Astrocyte (in vitro differentiated cells and primary cell): ENCODE data around the gene GKN2. TPM values are rescaled to one million over a fixed set of nuclear protein-coding genes. Genes with fewer than 3 reads are reported as not detected.

Experiments
- DNase-seq: peaks from one replicate; pipeline ENCODE4 v3.0.0-alpha.2; 2010; ENCODE audit warnings: low read depth
- FAIRE-seq: peaks from 2 replicates; lab custom pipeline; 2011; peaks lifted over from hg19 to GRCh38; lab: Jason Lieb, UNC
- H2AFZ ChIP-seq: 2 replicates; pipeline ENCODE4 v1.6.0; 2012; ENCODE audit warnings: low read depth, low read length, inconsistent platforms
- H3K27ac ChIP-seq: 2 replicates; pipeline ENCODE4 v1.5.1; 2011; ENCODE audit warnings: low read depth, low read length, inconsistent platforms
- H3K27me3 ChIP-seq: 2 replicates; pipeline ENCODE4 v1.6.0; 2011; ENCODE audit warnings: low read length, inconsistent platforms; ENCODE audit not compliant: insufficient read depth
- H3K36me3 ChIP-seq: 2 replicates; pipeline ENCODE4 v1.5.1; 2011; ENCODE audit warnings: low read length, inconsistent platforms; ENCODE audit not compliant: insufficient read depth
- H3K4me1 ChIP-seq: 2 replicates; pipeline ENCODE4 v1.5.1; 2011; ENCODE audit warnings: low read length, inconsistent platforms; ENCODE audit not compliant: insufficient read depth
- H3K4me2 ChIP-seq: 2 replicates; pipeline ENCODE4 v1.6.0; 2012; ENCODE audit warnings: low read length, inconsistent platforms
- H3K4me3 ChIP-seq: 2 replicates; pipeline ENCODE4 v1.5.1; 2011; ENCODE audit warnings: low read depth, mild to moderate bottlenecking, low read length, inconsistent platforms; ENCODE audit not compliant: insufficient read depth
- H3K79me2 ChIP-seq: 2 replicates; pipeline ENCODE4 v1.6.0; 2012; ENCODE audit warnings: mild to moderate bottlenecking, low read length, inconsistent platforms; ENCODE audit not compliant: insufficient read depth
- H3K9ac ChIP-seq: 2 replicates; pipeline ENCODE4 v1.6.0; 2012; ENCODE audit warnings: mild to moderate bottlenecking, low read length, inconsistent platforms
- H3K9me3 ChIP-seq: 2 replicates; pipeline ENCODE4 v1.5.1; 2012; ENCODE audit warnings: low read depth, mild to moderate bottlenecking, low read length, inconsistent platforms; ENCODE audit not compliant: insufficient read depth
- H4K20me1 ChIP-seq: 2 replicates; pipeline ENCODE4 v1.6.0; 2012; ENCODE audit warnings: low read length, inconsistent platforms; ENCODE audit not compliant: insufficient read depth
- H3K27ac Mint-ChIP-seq: one replicate; pipeline ENCODE4 v1.8.0; 2021; ENCODE audit warnings: mild to moderate bottlenecking, mixed read lengths; ENCODE audit not compliant: unreplicated experiment
- H3K27me3 Mint-ChIP-seq: one replicate; pipeline ENCODE4 v1.8.0; 2021; ENCODE audit warnings: low read depth, mixed read lengths; ENCODE audit not compliant: unreplicated experiment
- H3K36me3 Mint-ChIP-seq: one replicate; pipeline ENCODE4 v1.8.0; 2021; ENCODE audit warnings: low read depth, mixed read lengths; ENCODE audit not compliant: unreplicated experiment
- H3K4me1 Mint-ChIP-seq: one replicate; pipeline ENCODE4 v1.8.0; 2021; ENCODE audit warnings: low read depth, mixed read lengths; ENCODE audit not compliant: unreplicated experiment
- H3K4me3 Mint-ChIP-seq: one replicate; pipeline ENCODE4 v1.8.0; 2021; ENCODE audit warnings: mild to moderate bottlenecking, moderate library complexity, mixed read lengths; ENCODE audit not compliant: unreplicated experiment
- H3K9me3 Mint-ChIP-seq: one replicate; pipeline ENCODE4 v1.8.0; 2021; ENCODE audit warnings: mild to moderate bottlenecking, mixed read lengths; ENCODE audit not compliant: unreplicated experiment
- EZH2 ChIP-seq: IDR thresholded peaks from 2 replicates; pipeline ENCODE4 v1.6.1; 2012; ENCODE audit warnings: mild to moderate bottlenecking, low read length, inconsistent platforms; ENCODE audit not compliant: insufficient read depth
- total RNA-seq: library from RNA; stranded (reverse); gene quantifications from 2 replicates; pipeline ENCODE4 v1.2.1, GENCODE V29; 2021
- TF ChIP-seq, protein P1 (sequence below): IDR thresholded peaks from 2 replicates; pipeline ENCODE4 v1.5.1; 2011; ENCODE audit warnings: low read depth, mild to moderate bottlenecking, inconsistent platforms, low read length, moderate library complexity; ENCODE audit not compliant: insufficient read depth

Gene GKN2
- total RNA-seq, 1 donor from 2014 or later: not detected

DNA sequence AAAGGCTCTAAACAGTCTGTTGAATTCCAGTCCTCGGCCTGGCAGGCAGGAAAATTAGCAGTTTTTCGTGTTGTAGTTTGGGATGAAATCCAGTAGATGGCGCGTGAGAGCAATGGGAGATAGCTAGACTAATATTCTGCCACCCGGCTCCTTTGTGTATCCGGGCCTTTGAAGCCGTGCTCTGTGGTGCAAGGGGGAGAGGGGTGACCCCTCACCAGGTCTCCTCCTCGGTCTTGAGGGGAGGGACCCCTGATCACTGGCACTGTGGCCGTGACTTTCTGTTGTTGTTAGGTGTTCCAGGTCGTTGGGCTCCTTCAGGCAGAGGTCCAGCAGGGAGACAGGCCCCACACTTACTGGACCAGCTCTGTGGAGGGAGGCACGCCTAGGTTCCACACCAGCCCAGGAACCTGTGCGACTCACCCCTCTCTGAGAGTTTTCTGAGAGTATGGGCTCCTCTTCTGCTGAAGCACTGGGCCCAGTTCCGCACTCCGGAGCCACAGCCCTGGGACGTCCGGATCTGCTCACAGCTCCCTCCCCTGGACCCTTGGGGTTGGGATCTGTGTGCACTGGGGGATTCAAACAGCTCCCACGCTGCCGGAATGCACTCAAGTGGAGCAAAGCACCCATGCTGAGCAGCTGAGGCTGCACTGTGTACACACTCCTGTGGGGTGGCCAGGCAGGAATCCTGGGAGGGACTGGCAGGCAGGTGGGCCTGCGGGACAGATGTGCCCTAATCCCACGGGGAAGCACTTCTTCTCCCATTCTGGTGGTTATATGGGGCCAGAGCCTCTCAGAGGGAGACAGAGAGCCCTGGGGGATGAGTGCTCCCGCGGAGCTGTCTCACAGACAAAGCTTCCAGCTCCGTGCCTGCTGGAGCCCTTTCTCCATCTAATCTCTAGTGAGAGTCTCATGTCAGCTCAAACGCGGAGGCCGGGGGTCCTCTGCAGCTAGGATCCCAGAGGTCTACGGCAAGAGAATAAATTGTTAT, 8.8 kb downstream of the GKN2 start:
- H3K4me3 ChIP-seq: no peak overlapping the region
- no peaks in the 10 kb centered on the region for H3K36me3 Mint-ChIP-seq
- peak; percentile 75 for FAIRE-seq
- H3K4me2 ChIP-seq: no peak overlapping the region
- DNase-seq: peak; percentile 14
- H3K27ac Mint-ChIP-seq: peak overlapping the region; percentile 64
- no peak overlapping the region for H3K4me3 Mint-ChIP-seq
- H3K9ac ChIP-seq: no peak overlapping the region
- H3K27ac ChIP-seq: no peak overlapping the region
- H3K9me3 ChIP-seq: no peaks in the 10 kb centered on the region
- H3K4me1 Mint-ChIP-seq: no peaks in the 10 kb centered on the region
- no peaks in the 10 kb centered on the region for H4K20me1 ChIP-seq
- peak overlapping the region; percentile 88 for H2AFZ ChIP-seq
- H3K79me2 ChIP-seq: no peaks in the 10 kb centered on the region
- no peaks in the 10 kb centered on the region for H3K27me3 Mint-ChIP-seq
- H3K4me1 ChIP-seq: no peaks in the 10 kb centered on the region
- TF ChIP-seq, protein P1, sequence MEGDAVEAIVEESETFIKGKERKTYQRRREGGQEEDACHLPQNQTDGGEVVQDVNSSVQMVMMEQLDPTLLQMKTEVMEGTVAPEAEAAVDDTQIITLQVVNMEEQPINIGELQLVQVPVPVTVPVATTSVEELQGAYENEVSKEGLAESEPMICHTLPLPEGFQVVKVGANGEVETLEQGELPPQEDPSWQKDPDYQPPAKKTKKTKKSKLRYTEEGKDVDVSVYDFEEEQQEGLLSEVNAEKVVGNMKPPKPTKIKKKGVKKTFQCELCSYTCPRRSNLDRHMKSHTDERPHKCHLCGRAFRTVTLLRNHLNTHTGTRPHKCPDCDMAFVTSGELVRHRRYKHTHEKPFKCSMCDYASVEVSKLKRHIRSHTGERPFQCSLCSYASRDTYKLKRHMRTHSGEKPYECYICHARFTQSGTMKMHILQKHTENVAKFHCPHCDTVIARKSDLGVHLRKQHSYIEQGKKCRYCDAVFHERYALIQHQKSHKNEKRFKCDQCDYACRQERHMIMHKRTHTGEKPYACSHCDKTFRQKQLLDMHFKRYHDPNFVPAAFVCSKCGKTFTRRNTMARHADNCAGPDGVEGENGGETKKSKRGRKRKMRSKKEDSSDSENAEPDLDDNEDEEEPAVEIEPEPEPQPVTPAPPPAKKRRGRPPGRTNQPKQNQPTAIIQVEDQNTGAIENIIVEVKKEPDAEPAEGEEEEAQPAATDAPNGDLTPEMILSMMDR: peak; percentile 85
- no peak for TF ChIP-seq EZH2
- H3K27me3 ChIP-seq: no peaks in the 10 kb centered on the region
- no peaks in the 10 kb centered on the region for H3K36me3 ChIP-seq
- H3K9me3 Mint-ChIP-seq: peaks cover 2% of the 10 kb centered on the region

- H3K27me3 Mint-ChIP-seq: no peaks in the 10 kb centered on the region
- peaks cover 2% of the 10 kb centered on the region for H3K9me3 Mint-ChIP-seq
- no peak overlapping the region for H3K4me2 ChIP-seq
- no peaks in the 10 kb centered on the region for H3K4me1 Mint-ChIP-seq
- no peaks in the 10 kb centered on the region for H3K36me3 Mint-ChIP-seq
- no peak overlapping the region for H3K27ac Mint-ChIP-seq
- H3K36me3 ChIP-seq: no peaks in the 10 kb centered on the region
- no peak overlapping the region for H3K27ac ChIP-seq
- no peaks in the 10 kb centered on the region for H4K20me1 ChIP-seq
- no peak for TF ChIP-seq EZH2
- TF ChIP-seq, protein P1: no peak
- H3K4me3 ChIP-seq: no peak overlapping the region
- no peak overlapping the region for H3K4me3 Mint-ChIP-seq
- FAIRE-seq: no peak
- no peaks in the 10 kb centered on the region for H3K4me1 ChIP-seq
- H3K79me2 ChIP-seq: no peaks in the 10 kb centered on the region
- no peak overlapping the region for H3K9ac ChIP-seq
- H3K9me3 ChIP-seq: no peaks in the 10 kb centered on the region
- DNase-seq: no peak
- no peaks in the 10 kb centered on the region for H3K27me3 ChIP-seq
- no peak overlapping the region for H2AFZ ChIP-seq
These were observed 9.9 kb downstream of the GKN2 start for GRCh38 chr2:68942827-68943226.

- Histone ChIP-seq H3K4me3 (no peak overlapping the region), H2AFZ (no peak overlapping the region), H3K27ac (no peak overlapping the region), H4K20me1 (no peaks in the 10 kb centered on the region), H3K4me2 (no peak overlapping the region), H3K4me1 (peaks cover 18% of the 10 kb centered on the region), H3K27me3 (no peaks in the 10 kb centered on the region), H3K36me3 (no peaks in the 10 kb centered on the region), H3K79me2 (no peaks in the 10 kb centered on the region), H3K9ac (no peak overlapping the region), H3K9me3 (no peaks in the 10 kb centered on the region)
- Mint-ChIP-seq H3K4me3 (no peak overlapping the region), H3K27ac (no peak overlapping the region), H3K27me3 (no peaks in the 10 kb centered on the region), H3K9me3 (no peaks in the 10 kb centered on the region), H3K36me3 (no peaks in the 10 kb centered on the region), H3K4me1 (peaks cover 19% of the 10 kb centered on the region)
- DNase-seq: no peak
- TF ChIP-seq, protein P1: no peak
- TF ChIP-seq EZH2: no peak
- FAIRE-seq: no peak
These were observed 12.3 kb downstream of the GKN2 start for GRCh38 chr2:68940369-68940768.
